Fibroblast of villous mesenchyme (primary cell): ENCODE measurements around the gene INS. TPM values are rescaled to one million over a fixed set of nuclear protein-coding genes. Genes with fewer than 3 reads are reported as not detected.

Experiments used
- DNase-seq: peaks from one replicate; pipeline ENCODE4 v3.0.0-alpha.2; 2010; ENCODE audit warnings: low read depth
- H3K4me3 ChIP-seq: 2 replicates; pipeline ENCODE4 v1.5.1; 2011; ENCODE audit warnings: low read depth, mild to moderate bottlenecking, low read length
- CTCF ChIP-seq: IDR thresholded peaks from 2 replicates; pipeline ENCODE4 v1.5.1; 2012; ENCODE audit warnings: low read depth, mild to moderate bottlenecking, low read length; ENCODE audit not compliant: insufficient read depth
- total RNA-seq: library from RNA; depleted of rRNA; stranded (reverse); fragments of >200 nt; gene quantifications from 2 replicates; pipeline ENCODE4 v1.2.3, GENCODE V29; 2012

The INS gene
- total RNA-seq, 1 donor = not detected

GRCh38 chr11:2120359-2121100 lies 40.5 kb downstream of the INS start:
- H3K4me3 ChIP-seq = no peak overlapping the region
- DNase-seq = no peak
- TF ChIP-seq CTCF = no peak

GRCh38 chr11:2118677-2119076 lies 42.3 kb downstream of the INS start:
- no peak overlapping the region for H3K4me3 ChIP-seq
- DNase-seq = no peak
- TF ChIP-seq CTCF = no peak

- DNase-seq = no peak
- H3K4me3 ChIP-seq = no peak overlapping the region
- TF ChIP-seq CTCF = no peak
Measured at GRCh38 chr11:2116680-2117079, 44.3 kb downstream of the INS start.

GRCh38 chr11:2115308-2115707 lies 45.7 kb downstream of the INS start:
- H3K4me3 ChIP-seq = no peak overlapping the region
- no peak for DNase-seq
- TF ChIP-seq CTCF = no peak

GRCh38 chr11:2114430-2115241 lies 46.4 kb downstream of the INS start:
- no peak overlapping the region for H3K4me3 ChIP-seq
- TF ChIP-seq CTCF = no peak
- no peak for DNase-seq

GRCh38 chr11:2113776-2114175 lies 47.2 kb downstream of the INS start:
- no peak for TF ChIP-seq CTCF
- DNase-seq = no peak
- H3K4me3 ChIP-seq = no peak overlapping the region
